ENCODE results near the gene RELB. TPM values are rescaled to one million over a fixed set of nuclear protein-coding genes. Genes with fewer than 3 reads are reported as not detected.
A peak's percentile ranks its signal among the peaks of the same experiment; 100 is the strongest.

The RELB gene
- total and polyA plus RNA-seq, 2 of the 4 experiments (the other 2 are of a cell fraction): 5.0 to 17.2 TPM

GRCh38 chr19:44954278-44954648, 47.0 kb upstream of the RELB start:
- intact Hi-C loops (cut with micrococcal nuclease): loop anchor here (10.0 kb wide), 1 partner anchor 379 kb away; no protein-coding TSS in a partner anchor
- peaks cover 2 to 51% of the 10 kb centered on the region in 2 experiments; a peak in 3 of 4 replicates for H3K79me1 ChIP-seq (ENCODE audit: low read depth in 1 of 2, low read length in 2 of 2)
- H3K9me1 ChIP-seq (ENCODE audit: insufficient read depth, low read length): peaks cover 9% of the 10 kb centered on the region; the same call in 1 of the 2 replicates
- H3K4me3 ChIP-seq (ENCODE audit: insufficient read depth, low read depth, low read length): peak overlapping the region; percentile 72
- peak overlapping the region; percentile 72 to 100 for H4K8ac ChIP-seq (ENCODE audit: low read depth in 2 of 2, low read length in 2 of 2)
- peak overlapping the region; percentile 95 for H3K27ac ChIP-seq (ENCODE audit: insufficient read depth, low read length)
- no peak for DNase-seq
- H3K4me2 ChIP-seq (ENCODE audit: low read depth, low read length): peak overlapping the region; percentile 92
- peak overlapping the region; percentile 99 for H2BK5ac ChIP-seq (ENCODE audit: low read depth, low read length, poor library complexity, severe bottlenecking)
- peak overlapping the region; percentile 96 for H2AK9ac ChIP-seq (replicated peaks; ENCODE audit: low read depth, low read length, poor library complexity)
- H3K4me1 ChIP-seq (ENCODE audit: control insufficient read depth, insufficient read depth, low read length): peaks cover 7% of the 10 kb centered on the region
- 0 out of 2 replicates have a peak overlapping the region, but pooled peaks have one; percentile 63 for H2BK120ac ChIP-seq (ENCODE audit: low read depth, low read length)
- peak overlapping the region; percentile 100 for H2AFZ ChIP-seq (replicated peaks; ENCODE audit: low read length, poor library complexity)
- H3K18ac ChIP-seq (ENCODE audit: low read depth, low read length): peak overlapping the region; percentile 43; the same call in 1 of the 2 replicates
- peak overlapping the region; percentile 94 for H4K91ac ChIP-seq (ENCODE audit: insufficient read depth, low read depth, low read length)
- in situ Hi-C loops (cut with MboI; ENCODE audit: low sequenced_read_pairs): loop anchor here (5.0 to 10.0 kb wide), 2 partner anchors 42 to 269 kb away; partner anchors contain the start of gene APOC1
- POLR2A ChIA-PET (ENCODE audit: unreplicated experiment): no interaction called here
- H3K14ac ChIP-seq (replicated peaks; ENCODE audit: low read depth, low read length): peak overlapping the region; percentile 95
- H3K4ac ChIP-seq (ENCODE audit: low read depth, low read length): peak overlapping the region; percentile 99
- ATAC-seq (ENCODE audit: low read depth): no peak
- TF ChIP-seq USF2 (IDR thresholded peaks at IDR 0.05; ENCODE audit: low read depth, low read length) (no peak), MAFK (IDR thresholded peaks at IDR 0.05; ENCODE audit: low read depth, low read length) (no peak), SMC3 (IDR thresholded peaks at IDR 0.05; ENCODE audit: low read depth, low read length) (no peak), MAZ (IDR thresholded peaks at IDR 0.05; ENCODE audit: borderline replicate concordance, low read depth, low read length) (no peak)
- H2BK15ac ChIP-seq (ENCODE audit: low read depth, low read length): peak overlapping the region; percentile 40; the same call in 1 of the 3 replicates
- dilution Hi-C loops (cut with HindIII; ENCODE audit: low sequenced_read_pairs, unreplicated experiment): no loop called here
- H3K9me3 ChIP-seq (ENCODE audit: control insufficient read depth, insufficient read depth, low read length): no peaks in the 10 kb centered on the region
- 67% methylated on average over 1 of the region's 13 CpGs; no CpG with 5 or more reads in 1 of the 2 experiments for WGBS, 2 experiments (ENCODE audit: extremely low coverage in 2 of 2, insufficient read length in 1 of 2)
- peak overlapping the region; percentile 100 for H3K56ac ChIP-seq (ENCODE audit: extremely low read depth, insufficient read depth, low read length)
- H2BK20ac ChIP-seq (ENCODE audit: low read depth, low read length): no peak overlapping the region
- H2AK5ac ChIP-seq (ENCODE audit: low read depth, low read length): peak overlapping the region; percentile 86
- CTCF ChIA-PET: interaction anchor here (1.2 kb wide), 1 partner anchor 49 kb away, joined by 3 read pairs; no protein-coding TSS in a partner anchor
- H4K20me1 ChIP-seq (ENCODE audit: insufficient read depth, low read length): peaks cover 38% of the 10 kb centered on the region
- H3K27me3 ChIP-seq (ENCODE audit: control insufficient read depth, insufficient read depth, low read length): no peaks in the 10 kb centered on the region
- no TSS peak for BruUV-seq (replicated peaks)
- peak overlapping the region; percentile 81 for H4K5ac ChIP-seq (ENCODE audit: low read depth, low read length)
- peaks cover 2% of the 10 kb centered on the region; the same call in 1 of the 2 replicates for H3K36me3 ChIP-seq (ENCODE audit: control insufficient read depth, insufficient read depth, low read length)
- peak overlapping the region; percentile 99 for H3K9ac ChIP-seq (ENCODE audit: low read depth, low read length)
- H3K23ac ChIP-seq (ENCODE audit: low read depth, low read length): peak overlapping the region; percentile 74; the same call in 1 of the 2 replicates

Data from IMR-90 (cell line).